Caki2 (cell line): ENCODE results near the gene SLC6A11. TPM values are rescaled to one million over a fixed set of nuclear protein-coding genes. Genes with fewer than 3 reads are reported as not detected.
A peak's percentile ranks its signal among the peaks of the same experiment; 100 is the strongest.

ENCODE experiments used
- DNase-seq: peaks from one replicate; pipeline ENCODE4 v3.0.0-alpha.2; 2015; ENCODE audit warnings: low read depth
- in situ Hi-C: cut with HindIII; loops from 2 replicates; pipeline ENCODE4 v1.10.0; 2016; ENCODE audit warnings: low sequenced_read_pairs, low pct_unique_long_range_greater_than_20kb, mixed read lengths
- total RNA-seq: library from RNA; depleted of rRNA; stranded (reverse); fragments of >200 nt; shearing (Covaris generic); gene quantifications from 2 replicates; pipeline ENCODE4 v1.2.3, GENCODE V29; 2014; ENCODE audit warnings: low replicate concordance

The SLC6A11 gene
- total RNA-seq, 1 experiment from 2014 or later: not detected

DNA sequence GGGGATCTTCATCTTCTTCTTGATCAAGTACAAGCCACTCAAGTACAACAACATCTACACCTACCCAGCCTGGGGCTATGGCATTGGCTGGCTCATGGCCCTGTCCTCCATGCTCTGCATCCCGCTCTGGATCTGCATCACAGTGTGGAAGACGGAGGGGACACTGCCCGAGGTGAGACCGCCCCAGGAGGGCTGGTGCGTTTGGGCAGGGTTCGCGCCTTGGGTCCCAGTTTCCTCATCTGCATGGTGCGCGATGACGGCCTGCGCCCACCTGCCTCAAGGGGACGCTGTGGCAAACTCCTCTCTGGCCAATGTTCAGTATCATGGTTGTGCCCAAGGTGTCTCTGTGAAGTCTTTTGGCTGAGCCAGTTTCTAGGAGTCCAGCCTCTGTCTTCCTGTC is 119.0 kb downstream of the SLC6A11 start:
- DNase-seq: no peak
- in situ Hi-C loops: no loop called here

DNA sequence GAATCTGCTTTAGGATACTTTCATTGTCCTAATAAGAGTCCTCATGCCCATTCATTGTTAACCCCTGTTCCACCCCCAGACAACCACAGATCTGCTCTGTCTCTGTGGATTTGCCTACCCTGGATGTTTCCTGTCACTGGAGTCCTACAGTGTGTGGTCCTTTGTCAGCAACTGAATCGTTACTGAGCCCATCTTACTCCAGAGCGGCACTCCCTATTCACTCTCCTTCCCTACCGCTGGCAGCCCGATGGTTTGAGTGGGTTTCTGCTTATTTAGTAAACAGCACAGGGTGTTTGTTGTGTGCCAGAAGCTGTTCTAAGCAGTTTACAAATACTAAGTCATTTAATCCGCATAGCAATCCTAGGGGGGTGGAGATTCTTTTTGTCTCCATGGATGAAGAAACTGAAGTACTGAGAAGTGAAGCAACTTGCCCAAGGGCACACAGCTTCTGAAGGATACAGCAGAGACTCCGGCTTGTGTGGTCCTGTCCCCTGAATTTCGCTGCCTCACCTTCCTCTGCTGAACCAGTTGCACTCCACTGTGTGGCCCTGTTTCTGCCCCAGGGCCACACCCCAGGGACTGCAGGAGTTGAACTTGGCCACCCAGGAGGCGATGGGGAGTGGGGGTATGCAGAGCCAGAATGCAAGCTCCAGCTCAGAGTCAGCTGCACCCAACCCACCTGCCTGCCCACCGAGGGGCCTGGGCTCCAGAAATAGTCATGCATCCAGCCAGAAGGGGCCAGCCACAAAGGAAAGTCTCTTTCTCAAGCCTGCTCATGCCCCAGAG is 120.0 kb downstream of the SLC6A11 start:
- in situ Hi-C loops: no loop called here
- no peak for DNase-seq

DNA sequence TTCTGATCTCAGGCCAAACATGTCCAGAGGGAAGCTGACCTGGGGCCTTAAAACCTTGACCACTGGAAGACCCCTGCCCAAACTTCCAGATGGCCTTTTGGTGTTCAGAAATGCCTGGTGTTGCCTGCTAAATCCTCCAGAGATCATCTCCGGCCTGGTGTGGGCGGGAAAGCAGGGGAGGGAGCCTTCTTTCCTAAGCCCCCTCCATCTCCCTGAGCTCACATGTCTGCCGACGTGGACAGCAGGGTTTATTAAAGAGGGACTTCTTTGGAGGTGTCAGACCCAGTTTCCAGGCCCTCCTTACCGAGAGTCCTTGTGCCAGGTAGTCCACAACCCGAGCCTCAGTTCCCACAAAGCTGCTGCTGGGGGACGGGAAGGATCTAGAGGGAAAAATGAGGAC is 120.7 kb downstream of the SLC6A11 start:
- in situ Hi-C loops: no loop called here
- DNase-seq: no peak

DNA sequence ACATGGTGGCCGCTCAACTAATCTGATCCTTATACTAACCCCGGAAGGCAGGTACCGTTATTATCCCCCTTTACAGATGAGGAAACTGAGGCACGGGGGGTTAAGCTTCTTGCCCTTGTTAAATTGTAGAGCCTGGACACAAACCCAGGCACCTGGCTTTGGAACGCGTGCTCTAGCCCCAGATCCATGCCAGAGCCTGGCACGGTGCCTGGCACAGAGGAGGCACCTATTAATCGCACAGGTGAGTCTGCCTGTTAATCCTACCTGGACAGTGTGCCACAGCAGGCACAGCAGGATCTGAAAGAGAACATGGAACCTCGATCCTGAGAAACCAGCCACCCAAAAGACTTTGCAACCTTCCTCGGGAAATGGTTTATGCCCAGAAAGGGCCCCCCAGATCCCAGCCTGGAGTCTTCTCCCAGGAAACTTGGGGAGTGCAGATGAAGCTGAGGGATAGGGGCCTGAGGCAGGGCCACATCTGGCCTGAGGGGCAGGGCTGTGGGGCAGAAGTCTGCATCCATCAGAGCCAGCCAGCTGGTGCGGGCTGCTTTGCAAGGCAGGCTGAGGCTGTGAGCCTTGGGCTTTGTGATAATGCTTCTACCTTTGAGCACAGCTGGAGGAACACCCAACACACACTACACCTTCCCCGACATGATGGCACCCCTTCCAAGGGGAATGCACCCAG is 121.3 kb downstream of the SLC6A11 start:
- in situ Hi-C loops: no loop called here
- DNase-seq: no peak

DNA sequence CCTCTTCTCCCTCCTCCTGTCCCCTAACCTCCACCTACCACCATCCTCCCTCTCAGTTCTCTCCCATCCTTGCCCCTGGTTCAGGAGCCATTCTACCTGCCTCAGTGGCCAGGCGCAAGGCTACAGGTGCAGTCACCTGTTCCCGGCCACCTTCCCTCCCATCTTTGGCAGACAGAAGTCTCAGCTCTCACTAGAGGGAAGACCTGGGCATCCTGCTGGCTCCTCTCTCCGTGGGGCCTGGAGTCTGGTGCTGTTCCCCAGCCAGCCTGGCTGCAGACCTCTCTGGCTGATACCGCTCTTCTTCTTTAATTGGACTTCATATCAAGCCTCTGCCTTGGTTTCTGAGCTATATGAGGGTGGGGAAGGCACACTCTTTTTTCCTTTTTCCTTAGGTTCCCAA is 123.5 kb downstream of the SLC6A11 start:
- in situ Hi-C loops: no loop called here
- DNase-seq: no peak

DNA sequence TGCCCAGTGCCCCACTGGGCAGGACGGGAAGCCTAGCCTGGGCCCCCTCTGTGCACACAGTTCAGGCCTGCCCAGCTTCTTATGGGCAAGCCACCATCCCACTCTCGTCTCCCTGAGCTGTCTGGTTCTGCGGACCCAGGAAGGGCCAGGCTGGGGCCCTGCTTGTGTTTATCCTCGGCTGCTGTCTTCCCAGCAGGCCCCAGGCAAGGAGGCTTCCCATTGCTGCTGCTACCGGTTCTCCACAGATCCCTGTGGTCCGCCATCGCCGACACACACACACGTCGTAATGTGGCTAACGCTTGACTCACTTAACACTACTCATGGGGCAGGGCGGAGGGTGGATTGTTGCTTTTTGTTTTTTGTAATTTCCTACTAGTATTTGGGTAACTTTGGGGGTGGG is 124.1 kb downstream of the SLC6A11 start:
- no peak for DNase-seq
- in situ Hi-C loops: no loop called here

DNA sequence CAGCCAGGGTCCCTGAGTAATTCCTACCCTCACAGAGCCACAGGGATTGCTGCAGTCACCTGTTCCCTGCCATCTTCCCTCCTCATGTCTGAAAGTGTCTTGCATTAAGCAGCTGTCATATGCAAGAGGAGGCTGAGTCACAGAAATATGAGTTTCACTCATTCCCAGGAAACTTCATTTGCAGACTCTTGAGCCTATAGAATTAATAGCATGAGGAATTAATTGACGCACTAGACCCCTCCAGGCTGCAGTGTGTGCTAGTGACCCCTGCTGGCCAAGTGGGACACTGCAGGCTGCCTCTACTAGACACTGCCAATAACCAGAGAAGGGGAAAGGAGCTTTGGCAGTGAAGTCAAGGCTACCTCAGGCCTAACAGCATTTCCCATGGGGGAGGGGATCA is 125.9 kb downstream of the SLC6A11 start:
- in situ Hi-C loops: no loop called here
- DNase-seq: no peak

DNA sequence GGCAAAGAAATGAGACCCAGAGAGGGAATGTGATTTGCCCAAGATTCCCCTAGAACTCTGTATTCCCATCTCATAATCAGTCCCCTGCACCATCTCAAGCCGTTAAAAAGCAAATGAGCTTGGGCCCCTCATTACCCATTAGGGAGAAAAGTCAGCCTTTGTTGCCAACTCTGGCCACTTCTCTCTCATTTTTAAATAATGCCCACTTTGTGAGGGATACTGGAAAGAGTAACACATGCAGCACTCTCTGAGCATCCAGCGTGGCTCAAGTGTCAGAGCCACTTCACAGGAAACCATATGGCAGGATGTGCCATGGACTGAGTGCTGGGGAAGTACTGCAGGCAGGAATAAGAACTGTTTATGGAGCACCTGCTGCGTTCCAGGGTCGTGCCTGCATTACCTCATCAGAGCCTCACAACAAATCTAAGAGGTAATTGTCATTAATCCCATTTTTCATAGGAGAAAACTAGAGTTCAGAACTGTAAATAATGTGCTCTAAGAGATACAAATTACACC is 126.7 kb downstream of the SLC6A11 start:
- DNase-seq: no peak
- in situ Hi-C loops: no loop called here

DNA sequence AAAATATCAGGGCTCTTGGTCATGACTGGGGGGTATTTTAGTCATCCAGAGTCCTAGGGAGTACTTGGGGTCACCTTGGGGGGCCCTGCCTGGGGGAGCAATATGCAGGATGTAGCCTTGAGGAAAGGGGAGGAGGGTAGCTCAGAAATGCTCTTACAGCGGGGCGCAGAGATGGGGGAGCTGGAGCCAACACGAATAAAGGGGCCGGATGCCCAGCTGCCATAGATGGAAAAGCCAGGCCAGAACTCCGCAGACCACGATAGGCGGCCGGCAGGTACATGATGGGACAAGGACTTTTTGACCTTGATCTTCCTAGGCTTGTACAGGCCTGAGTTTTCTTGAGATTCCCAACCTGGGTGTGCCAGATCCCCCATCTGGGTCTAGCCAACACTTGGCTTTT is 128.8 kb downstream of the SLC6A11 start:
- in situ Hi-C loops: no loop called here
- DNase-seq: no peak

DNA sequence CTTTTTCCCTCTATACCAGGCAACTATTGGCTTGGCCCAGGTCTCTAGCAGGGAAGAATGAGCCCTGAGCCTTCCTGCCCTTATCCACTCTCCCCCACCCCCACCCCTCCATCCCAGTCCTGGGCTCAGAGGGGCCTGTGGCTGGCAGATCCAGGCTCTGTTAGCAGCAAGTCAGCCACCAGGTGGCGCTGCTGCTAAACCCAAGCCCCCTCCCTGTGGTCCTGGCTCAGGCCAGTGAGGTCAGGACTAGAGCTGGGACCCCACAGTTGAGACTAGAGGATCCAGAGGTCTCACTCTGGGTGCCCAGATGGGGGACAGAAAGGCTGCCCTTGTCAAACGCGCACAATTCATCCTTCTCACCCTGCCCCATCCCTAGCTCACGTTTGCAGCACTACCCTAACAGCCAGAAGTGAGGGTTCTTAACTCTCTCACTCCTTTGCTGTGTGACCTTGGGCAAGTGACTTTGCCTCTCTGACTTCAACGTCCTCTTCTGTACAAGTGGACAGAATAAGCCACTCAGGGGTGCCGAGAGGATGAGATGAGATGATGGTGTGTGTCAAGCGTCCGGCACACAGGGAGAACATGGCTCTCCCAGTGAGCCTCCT is 129.8 kb downstream of the SLC6A11 start:
- DNase-seq: peak; percentile 18
- in situ Hi-C loops: no loop called here

DNA sequence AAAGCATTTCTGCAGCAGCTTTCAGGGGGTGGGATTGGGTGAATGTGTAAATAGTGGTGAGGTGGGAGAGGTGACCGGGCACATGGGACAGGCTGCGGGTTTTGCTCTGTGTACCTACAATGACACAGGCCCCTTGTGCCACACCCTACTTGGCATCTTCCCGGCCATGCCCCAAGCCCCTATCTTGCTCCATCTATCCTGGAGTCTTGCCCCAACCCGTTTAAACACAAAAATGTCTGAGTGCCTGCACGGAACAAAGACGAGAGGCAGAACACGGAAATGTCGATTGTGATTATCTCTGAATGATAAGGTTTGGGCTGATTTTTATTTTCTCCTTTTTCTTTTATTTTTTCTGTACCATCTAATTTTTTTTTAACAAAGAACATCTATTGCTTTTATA is 130.5 kb downstream of the SLC6A11 start:
- in situ Hi-C loops: no loop called here
- no peak for DNase-seq

DNA sequence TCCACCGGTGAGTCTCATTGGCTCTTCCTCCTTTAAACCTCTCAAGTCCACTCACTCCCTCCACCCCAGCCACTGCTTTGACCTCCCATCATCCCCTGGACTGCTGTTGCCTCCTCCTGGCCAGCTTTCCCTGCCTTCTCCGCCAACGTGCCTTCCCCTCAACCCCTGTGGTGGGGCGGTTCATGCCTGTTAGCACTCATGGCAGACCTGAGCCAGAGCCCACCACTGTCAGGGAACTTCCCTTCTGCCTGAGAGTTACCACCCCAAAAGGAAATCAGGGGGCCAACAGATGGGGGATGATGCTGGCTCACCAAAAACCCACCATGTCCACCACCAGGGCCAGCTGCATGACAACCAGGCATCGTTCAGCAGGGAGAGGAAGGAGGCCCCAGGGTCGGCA is 132.3 kb downstream of the SLC6A11 start:
- DNase-seq: no peak
- in situ Hi-C loops: no loop called here

DNA sequence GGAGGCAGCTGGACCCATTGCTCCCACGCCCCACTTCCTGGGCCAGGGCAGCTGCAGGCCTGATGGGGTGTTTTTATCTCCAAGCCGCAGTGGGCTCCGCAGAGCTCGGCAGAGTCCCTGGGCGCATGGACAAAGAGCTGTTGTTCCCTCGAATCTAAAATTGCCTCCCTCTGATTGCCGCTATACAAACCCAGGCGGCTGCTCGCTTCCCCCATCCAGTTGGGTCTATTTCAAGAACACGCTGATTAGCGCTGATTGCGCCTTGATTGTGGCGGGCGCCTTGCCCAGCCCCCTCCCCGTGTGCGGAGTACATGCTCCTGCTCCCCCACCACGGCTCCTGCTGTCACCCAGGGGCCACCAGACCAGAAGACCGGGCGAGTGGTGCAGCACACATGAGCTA is 133.2 kb downstream of the SLC6A11 start:
- in situ Hi-C loops: no loop called here
- no peak for DNase-seq

DNA sequence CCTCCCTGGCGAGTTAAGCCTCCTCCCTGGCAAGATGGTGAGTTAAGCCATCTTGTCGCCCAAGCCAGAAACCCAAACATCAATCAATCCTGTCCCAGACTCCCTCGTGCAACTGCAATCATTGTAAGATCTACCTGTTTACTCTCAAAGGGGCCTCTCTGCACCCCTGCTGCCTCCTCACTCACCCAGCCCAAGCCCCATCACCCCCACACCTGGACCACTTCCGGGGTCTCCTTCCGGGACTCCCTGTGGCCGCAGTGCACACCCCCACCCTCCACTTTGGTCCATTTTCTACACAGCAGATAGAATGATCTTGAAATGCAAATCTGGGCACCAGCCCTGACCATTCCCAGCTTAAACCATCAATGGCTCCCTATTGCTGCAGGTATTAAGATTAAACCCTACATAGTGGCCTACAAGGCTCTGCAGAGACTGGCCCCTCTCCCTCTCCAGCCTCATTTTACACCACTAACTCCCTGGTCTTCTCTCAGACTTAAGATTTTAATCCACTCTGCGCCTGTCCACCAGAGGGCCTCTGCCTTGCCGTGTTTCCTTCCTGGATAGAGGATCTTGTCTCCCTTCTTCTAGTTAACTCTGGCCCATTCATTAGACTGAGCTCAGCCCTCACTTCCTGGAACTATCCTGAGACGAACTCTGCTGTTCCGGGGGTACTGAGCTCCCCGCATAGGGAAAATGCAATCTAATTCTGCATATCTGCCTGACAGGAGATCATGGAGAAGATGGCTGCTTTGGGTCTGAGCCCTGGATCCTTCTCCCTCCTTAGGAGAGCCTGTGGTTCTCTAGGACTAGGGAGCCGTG is 134.7 kb downstream of the SLC6A11 start:
- in situ Hi-C loops: no loop called here
- DNase-seq: peak; percentile 12

DNA sequence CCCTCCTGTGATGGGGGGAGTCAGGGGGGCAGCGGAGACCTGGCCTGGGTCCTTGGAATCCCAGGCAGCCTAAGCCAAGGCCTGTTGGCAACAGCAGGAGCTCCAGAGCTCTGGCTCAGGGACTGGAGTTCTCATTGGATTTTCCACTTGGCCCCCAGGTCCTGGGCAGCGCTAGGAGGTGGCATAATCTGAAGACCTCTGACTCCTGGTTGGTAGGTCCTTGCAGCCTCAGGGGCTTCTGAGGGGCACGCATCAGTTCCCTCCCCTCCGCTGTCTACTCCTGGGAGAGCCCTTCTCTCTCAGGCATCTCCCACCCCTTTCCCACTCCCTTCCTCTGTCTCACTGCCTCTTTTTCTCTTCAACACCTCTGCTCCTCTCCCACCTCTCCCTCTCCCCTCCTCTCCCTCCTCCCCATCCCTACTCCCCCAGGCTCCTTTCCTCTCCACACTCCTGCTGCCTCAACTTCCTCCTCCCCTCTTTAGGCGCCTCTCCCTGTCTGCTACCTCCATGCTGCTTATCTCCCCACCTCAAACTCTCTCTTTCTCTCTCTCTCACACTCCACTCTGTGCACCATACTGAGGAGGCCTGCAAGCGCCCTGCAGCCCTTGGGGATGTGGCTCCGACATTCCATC is 135.4 kb downstream of the SLC6A11 start:
- no peak for DNase-seq
- in situ Hi-C loops: no loop called here

DNA sequence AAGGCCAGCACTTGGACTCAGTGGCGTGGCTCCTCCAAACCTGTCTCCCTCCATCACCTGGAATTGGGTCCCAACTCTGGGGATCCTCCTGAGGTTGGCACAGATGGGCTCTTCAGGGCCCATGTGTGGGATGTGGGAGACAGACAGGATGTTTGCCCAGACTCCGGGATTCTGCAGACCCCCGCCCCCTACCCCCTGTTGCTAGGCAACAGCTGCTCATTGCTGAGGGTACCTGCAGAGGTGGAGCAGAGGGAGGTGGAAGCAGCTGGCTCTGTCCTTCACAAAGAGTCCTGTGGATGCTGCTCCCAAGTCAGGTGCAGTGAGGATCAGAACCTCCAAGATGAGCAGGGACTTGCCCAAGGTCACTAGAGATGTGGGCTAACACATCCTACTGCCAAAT is 136.5 kb downstream of the SLC6A11 start:
- in situ Hi-C loops: no loop called here
- no peak for DNase-seq

DNA sequence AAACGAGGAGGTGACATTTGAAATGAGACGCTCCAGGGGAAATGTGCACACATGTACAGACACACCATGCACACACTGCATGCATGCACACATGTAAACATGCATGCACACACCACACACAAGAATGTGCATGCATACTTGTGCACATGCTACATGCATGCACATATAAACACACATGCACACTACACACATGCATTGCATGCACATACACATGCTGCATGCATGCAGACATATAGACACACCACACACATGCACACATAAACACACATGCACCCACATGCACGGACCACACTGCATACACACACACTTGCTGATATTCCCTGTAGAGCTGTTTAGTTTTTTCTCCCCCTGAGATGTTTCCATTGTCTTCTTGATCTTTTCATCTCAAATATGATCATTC is 138.7 kb downstream of the SLC6A11 start:
- DNase-seq: no peak
- in situ Hi-C loops: no loop called here

DNA sequence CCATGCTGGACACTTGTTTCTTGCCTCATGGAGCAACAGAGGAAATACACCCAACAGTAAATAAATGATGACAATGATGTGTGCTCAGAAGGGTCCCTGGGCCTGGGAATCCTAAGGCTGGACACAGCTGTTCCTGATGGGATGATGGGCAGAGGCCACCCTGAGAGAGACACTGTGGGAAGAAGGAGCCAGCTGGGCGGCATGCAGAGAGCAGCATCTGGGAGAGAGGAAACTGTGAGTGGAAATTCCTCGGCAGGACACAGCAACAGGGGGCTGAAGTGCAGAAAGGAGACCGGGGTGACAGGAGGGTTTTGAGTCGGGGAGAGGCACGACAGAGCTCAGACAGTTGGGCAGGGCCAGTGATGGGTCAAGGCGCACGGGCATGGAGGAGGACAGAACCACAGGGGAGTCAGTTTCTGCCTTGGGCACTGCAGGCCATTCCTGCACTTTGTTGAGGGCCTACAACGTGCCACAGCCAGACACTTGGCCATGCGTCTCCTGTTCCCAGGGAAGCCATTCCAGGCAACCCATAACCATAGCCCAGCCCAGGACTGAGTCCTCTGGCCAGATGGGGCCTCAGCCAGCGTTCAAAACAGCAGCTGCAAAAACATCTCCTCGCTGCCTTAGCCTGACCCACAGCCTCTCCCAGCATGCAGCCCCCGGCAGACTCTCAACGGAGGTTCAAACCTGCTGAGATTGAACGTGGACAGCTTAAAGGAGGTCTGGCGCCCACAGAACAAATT is 139.9 kb downstream of the SLC6A11 start:
- in situ Hi-C loops: no loop called here
- DNase-seq: no peak
